Measurements from ENCODE around the gene ARHGAP12. TPM values are rescaled to one million over a fixed set of nuclear protein-coding genes. Genes with fewer than 3 reads are reported as not detected.

ARHGAP12 gene
- total and polyA plus RNA-seq, 4 donors: 8.6 to 66.0 (median 27.0) TPM

DNA sequence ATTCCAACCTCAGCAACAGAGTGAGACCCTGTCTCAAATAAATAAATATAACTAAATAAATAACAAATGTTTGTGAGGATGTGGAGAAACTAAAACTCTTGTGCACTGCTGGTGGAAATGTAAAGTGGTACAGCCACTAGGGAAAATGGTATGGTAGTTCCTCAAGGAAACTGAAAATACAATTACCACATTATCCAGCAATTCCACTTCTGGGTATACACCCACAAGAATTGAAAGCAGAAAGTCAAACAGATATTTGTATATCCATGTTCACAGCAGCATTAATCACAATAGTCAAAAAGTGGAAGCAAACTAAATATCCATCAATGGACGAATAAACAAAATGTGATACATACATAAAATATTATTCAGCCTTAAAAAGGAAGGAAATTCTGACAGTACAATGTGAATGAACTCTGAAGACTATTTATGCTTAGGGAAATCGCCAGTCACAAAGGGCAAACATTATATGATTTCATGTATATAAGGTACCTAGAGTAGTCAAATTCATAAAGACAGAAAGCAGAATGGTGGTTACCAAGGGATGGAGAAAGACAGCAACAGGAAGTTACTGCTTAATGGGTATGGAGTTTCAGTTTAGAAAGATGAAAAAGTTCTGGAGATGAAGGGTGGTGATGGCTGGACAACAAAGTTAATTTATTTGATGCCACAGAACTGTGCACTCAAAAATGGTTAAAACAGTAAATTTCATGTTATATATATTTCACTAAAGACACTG is 9.8 kb downstream of the ARHGAP12 start:
- TF ChIP-seq CTCF (IDR thresholded peaks at IDR 0.05; ENCODE audit: control extremely low read depth, extremely low read depth): no peak

DNA sequence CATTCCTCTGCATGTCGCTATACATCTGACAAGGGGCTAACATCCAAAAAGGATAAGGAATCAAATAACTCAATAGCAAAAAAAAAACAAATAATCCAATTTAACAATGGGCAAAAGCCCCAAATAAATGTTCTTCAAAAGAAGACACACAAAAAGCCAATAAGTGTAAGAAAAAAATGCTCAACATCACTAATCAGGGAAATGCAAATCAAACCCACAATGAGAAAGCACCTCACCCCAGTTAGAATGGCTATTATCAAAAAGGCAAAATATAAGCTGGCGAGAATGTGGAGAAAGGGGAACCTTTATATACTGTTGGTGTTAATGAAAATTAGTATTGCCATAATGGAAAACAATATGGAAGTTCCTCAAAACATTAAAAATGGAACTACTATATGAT is 14.3 kb downstream of the ARHGAP12 start:
- Histone ChIP-seq H3K9ac (ENCODE audit: insufficient read depth in 1 of 2, low read length in 2 of 2) (no peak overlapping the region), H3K4me1 (ENCODE audit: control insufficient read depth in 5 of 5, insufficient read depth in 5 of 5, low read length in 5 of 5) (peaks cover 0 to 16% (median 14%) of the 10 kb centered on the region in 5 donors), H3K27me3 (ENCODE audit: control insufficient read depth in 3 of 3, insufficient read depth in 3 of 3, low read length in 2 of 3) (no peaks in the 10 kb centered on the region), H3K27ac (ENCODE audit: low read depth in 1 of 2, low read length in 1 of 2) (no peak overlapping the region), H3K4me3 (no peak overlapping the region), H3K9me3 (ENCODE audit: control insufficient read depth in 4 of 4, insufficient read depth in 3 of 4, low read length in 3 of 4) (no peaks in the 10 kb centered on the region), H3K36me3 (ENCODE audit: control insufficient read depth in 4 of 4, insufficient read depth in 4 of 4, low read length in 4 of 4) (no peaks in the 10 kb centered on the region)
- no peak for TF ChIP-seq CTCF (IDR thresholded peaks at IDR 0.05; ENCODE audit: control extremely low read depth, extremely low read depth)
- DNase-seq (no peak), ATAC-seq (ENCODE audit: insufficient read depth, low FRiP score) (no peak)
- 93 to 99% methylated on average over 2 of the region's 2 CpGs for WGBS, 2 donors

More for the DNA sequence above, 9.8 kb downstream of the ARHGAP12 start:
- 67 to 83% methylated on average over 2 of the region's 2 CpGs for WGBS, 2 donors
- Histone ChIP-seq H3K36me3 (ENCODE audit: control insufficient read depth in 4 of 4, insufficient read depth in 4 of 4, low read length in 4 of 4) (peaks cover 0 to 2% (median 0%) of the 10 kb centered on the region in 4 donors), H3K27me3 (ENCODE audit: control insufficient read depth in 3 of 3, insufficient read depth in 3 of 3, low read length in 2 of 3) (no peaks in the 10 kb centered on the region), H3K9me3 (ENCODE audit: control insufficient read depth in 4 of 4, insufficient read depth in 3 of 4, low read length in 3 of 4) (no peaks in the 10 kb centered on the region), H3K4me3 (no peak overlapping the region), H3K27ac (ENCODE audit: low read depth in 1 of 2, low read length in 1 of 2) (no peak overlapping the region), H3K4me1 (ENCODE audit: control insufficient read depth in 5 of 5, insufficient read depth in 5 of 5, low read length in 5 of 5) (peaks cover 0 to 3% (median 0%) of the 10 kb centered on the region in 5 donors), H3K9ac (ENCODE audit: insufficient read depth in 1 of 2, low read length in 2 of 2) (no peak overlapping the region)
- ATAC-seq (ENCODE audit: insufficient read depth, low FRiP score): no peak
- no peak for DNase-seq

DNA sequence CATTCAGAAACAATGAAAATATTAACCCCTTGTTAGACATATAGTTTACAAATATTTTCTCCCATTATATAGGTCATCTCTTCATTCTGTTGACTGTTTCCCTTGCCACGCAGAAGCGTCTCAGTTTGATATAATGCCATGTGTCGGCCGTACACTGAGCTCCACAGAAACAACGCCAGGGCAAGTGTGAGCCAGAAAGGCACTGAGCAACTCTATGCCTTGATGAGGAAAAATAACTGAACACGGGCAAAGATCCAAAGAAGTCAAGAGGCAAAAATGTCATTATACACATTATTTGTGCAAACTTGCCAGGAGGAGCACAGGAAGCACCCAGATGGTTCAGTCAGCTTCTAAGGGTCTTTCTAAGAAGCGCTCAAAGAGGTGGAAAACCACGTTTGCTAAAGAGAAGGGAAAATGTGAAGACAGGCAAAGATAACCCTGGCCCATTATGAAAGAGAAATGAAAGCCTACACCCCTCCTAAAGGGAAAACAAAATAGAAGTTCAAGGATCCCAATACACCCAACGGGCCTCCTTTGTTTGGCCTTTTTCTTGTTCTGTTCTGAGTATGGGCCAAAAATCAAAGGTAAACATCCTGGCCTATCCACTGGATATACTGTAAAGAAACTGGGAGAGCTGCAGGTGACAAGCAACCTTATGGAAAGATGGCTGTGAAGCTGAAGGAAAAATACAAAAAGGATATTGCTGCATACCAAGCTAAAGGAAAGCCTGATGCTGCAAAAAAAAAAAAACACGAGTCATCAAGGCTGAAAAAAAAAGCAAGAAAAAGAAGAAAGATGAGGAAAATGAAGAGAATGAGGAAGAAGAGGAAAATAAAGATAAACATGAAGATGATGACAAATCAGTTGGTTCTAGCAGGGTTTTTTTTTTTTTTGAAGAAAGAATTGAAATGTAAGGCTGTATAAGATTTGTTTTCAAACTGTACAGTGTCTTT is 15.5 kb downstream of the ARHGAP12 start:
- Histone ChIP-seq H3K27me3 (ENCODE audit: control insufficient read depth in 3 of 3, insufficient read depth in 3 of 3, low read length in 2 of 3) (no peaks in the 10 kb centered on the region), H3K4me3 (no peak overlapping the region), H3K36me3 (ENCODE audit: control insufficient read depth in 4 of 4, insufficient read depth in 4 of 4, low read length in 4 of 4) (peaks cover 0 to 3% (median 0%) of the 10 kb centered on the region in 4 donors), H3K9me3 (ENCODE audit: control insufficient read depth in 4 of 4, insufficient read depth in 3 of 4, low read length in 3 of 4) (no peaks in the 10 kb centered on the region), H3K27ac (ENCODE audit: low read depth in 1 of 2, low read length in 1 of 2) (no peak overlapping the region), H3K4me1 (ENCODE audit: control insufficient read depth in 5 of 5, insufficient read depth in 5 of 5, low read length in 5 of 5) (peaks cover 0 to 17% (median 14%) of the 10 kb centered on the region in 5 donors), H3K9ac (ENCODE audit: insufficient read depth in 1 of 2, low read length in 2 of 2) (peak overlapping the region in 1 of 2 donors; percentile 58)
- no peak for TF ChIP-seq CTCF (IDR thresholded peaks at IDR 0.05; ENCODE audit: control extremely low read depth, extremely low read depth)
- no peak for ATAC-seq (ENCODE audit: insufficient read depth, low FRiP score)
- peak; percentile 47 to 77 (median 76) for DNase-seq
- WGBS, 2 donors: 41 to 54% methylated on average over 10 of the region's 10 CpGs
